ENCODE results near the gene PDE6A.

The PDE6A gene

GRCh38 chr5:149930043-149930748 is 14.4 kb downstream of the PDE6A start:
- DNase-seq (ENCODE audit: low read depth in 2 of 2) = no peak

GRCh38 chr5:149924486-149924885 is 20.1 kb downstream of the PDE6A start:
- no peak for DNase-seq (ENCODE audit: low read depth in 2 of 2)

- no peak for DNase-seq (ENCODE audit: low read depth in 2 of 2)
Measured at GRCh38 chr5:149922950-149923349, 21.6 kb downstream of the PDE6A start.

GRCh38 chr5:149921597-149921996 is 23.0 kb downstream of the PDE6A start:
- no peak for DNase-seq (ENCODE audit: low read depth in 2 of 2)

GRCh38 chr5:149917073-149917676 is 27.4 kb downstream of the PDE6A start:
- no peak for DNase-seq (ENCODE audit: low read depth in 2 of 2)

- no peak for DNase-seq (ENCODE audit: low read depth in 2 of 2)
Measured at GRCh38 chr5:149916334-149917072, 28.1 kb downstream of the PDE6A start.

GRCh38 chr5:149915392-149916260 is 29.0 kb downstream of the PDE6A start:
- no peak for DNase-seq (ENCODE audit: low read depth in 2 of 2)

- DNase-seq (ENCODE audit: low read depth in 2 of 2) = no peak
Measured at GRCh38 chr5:149913436-149914419, 30.9 kb downstream of the PDE6A start.

- DNase-seq (ENCODE audit: low read depth in 2 of 2) = no peak
Measured at GRCh38 chr5:149912226-149912871, 32.2 kb downstream of the PDE6A start.

- DNase-seq (ENCODE audit: low read depth in 2 of 2) = no peak
Measured at GRCh38 chr5:149911031-149911430, 33.6 kb downstream of the PDE6A start.

GRCh38 chr5:149907828-149908227 is 36.8 kb downstream of the PDE6A start:
- no peak for DNase-seq (ENCODE audit: low read depth in 2 of 2)

- no peak for DNase-seq (ENCODE audit: low read depth in 2 of 2)
Measured at GRCh38 chr5:149904977-149905376, 39.6 kb downstream of the PDE6A start.

GRCh38 chr5:149904293-149904886 is 40.2 kb downstream of the PDE6A start:
- DNase-seq (ENCODE audit: low read depth in 2 of 2) = no peak

GRCh38 chr5:149903404-149903803 is 41.2 kb downstream of the PDE6A start:
- no peak for DNase-seq (ENCODE audit: low read depth in 2 of 2)

- DNase-seq (ENCODE audit: low read depth in 2 of 2) = no peak
Measured at GRCh38 chr5:149902177-149902576, 42.4 kb downstream of the PDE6A start.

- DNase-seq (ENCODE audit: low read depth in 2 of 2) = no peak
Measured at GRCh38 chr5:149901511-149901910, 43.1 kb downstream of the PDE6A start.

- no peak for DNase-seq (ENCODE audit: low read depth in 2 of 2)
Measured at GRCh38 chr5:149900390-149900789, 44.2 kb downstream of the PDE6A start.

- no peak for DNase-seq (ENCODE audit: low read depth in 2 of 2)
Measured at GRCh38 chr5:149898811-149899210, 45.8 kb downstream of the PDE6A start.

- DNase-seq (ENCODE audit: low read depth in 2 of 2) = no peak
Measured at GRCh38 chr5:149895416-149896345, 48.9 kb downstream of the PDE6A start.

All from fibroblast of skin of left quadriceps (primary cell).